Neural cell (in vitro differentiated cells): Measurements from ENCODE around the gene NRARP. TPM values are rescaled to one million over a fixed set of nuclear protein-coding genes. Genes with fewer than 3 reads are reported as not detected.

ENCODE experiments used
- polyA plus RNA-seq: library from polyadenylated mRNA; depleted of rRNA; stranded (reverse); fragments of >200 nt; gene quantifications from 2 replicates; pipeline ENCODE4 v1.2.3, GENCODE V29; 2014

The NRARP gene
- polyA plus RNA-seq, 1 donor from 2014 or later: 2.3 TPM

Other genes with a start within 250 kb of the NRARP start
- gene ENTPD2, start 248.2 kb downstream of the NRARP start, polyA plus RNA-seq: not detected in 2 replicates
- 0.22 and 0.96 TPM in 2 replicates for gene SAPCD2, start 231.7 kb downstream of the NRARP start, polyA plus RNA-seq
- 0.21 and 0.36 TPM in 2 replicates for gene UAP1L1, start 224.8 kb downstream of the NRARP start, polyA plus RNA-seq
- 72.0 and 90.9 TPM in 2 replicates for gene MAN1B1, start 215.3 kb downstream of the NRARP start, polyA plus RNA-seq
- gene DPP7, start 187.5 kb downstream of the NRARP start, polyA plus RNA-seq: 23.3 and 43.3 TPM in 2 replicates
- gene GRIN1, start 163.1 kb downstream of the NRARP start, polyA plus RNA-seq: 0.58 and 0.68 TPM in 2 replicates
- 2.2 and 3.2 TPM in 2 replicates for gene LRRC26, start 132.2 kb downstream of the NRARP start, polyA plus RNA-seq
- not detected in 2 replicates for gene TMEM210, start 130.2 kb downstream of the NRARP start, polyA plus RNA-seq
- gene ANAPC2, start 113.7 kb downstream of the NRARP start, polyA plus RNA-seq: 38.1 and 47.2 TPM in 2 replicates
- gene SSNA1, start 113.6 kb downstream of the NRARP start, polyA plus RNA-seq: 170 and 195 TPM in 2 replicates
- 8.1 TPM in 2 replicates for gene TPRN, start 101.5 kb downstream of the NRARP start, polyA plus RNA-seq
- gene TMEM203, start 96.6 kb downstream of the NRARP start, polyA plus RNA-seq: 61.1 and 66.7 TPM in 2 replicates
- gene NDOR1, start 96.6 kb downstream of the NRARP start, polyA plus RNA-seq: 8.8 and 18.2 TPM in 2 replicates
- 1.2 and 1.5 TPM in 2 replicates for gene RNF208, start 80.0 kb downstream of the NRARP start, polyA plus RNA-seq
- 1.3 and 3.3 TPM in 2 replicates for gene CYSRT1, start 77.1 kb downstream of the NRARP start, polyA plus RNA-seq
- 0.26 TPM in 1 of 2 replicates, not detected in the other for gene RNF224, start 74.8 kb downstream of the NRARP start, polyA plus RNA-seq
- gene SLC34A3, start 71.4 kb downstream of the NRARP start, polyA plus RNA-seq: 0.12 and 0.27 TPM in 2 replicates
- 60.3 and 68.8 TPM in 2 replicates for gene TUBB4B, start 61.0 kb downstream of the NRARP start, polyA plus RNA-seq
- not detected in 2 replicates for gene STPG3, start 51.0 kb downstream of the NRARP start, polyA plus RNA-seq
- gene NELFB, start 46.9 kb downstream of the NRARP start, polyA plus RNA-seq: 64.7 and 82.2 TPM in 2 replicates
- gene TOR4A, start 24.5 kb downstream of the NRARP start, polyA plus RNA-seq: 0.50 and 0.70 TPM in 2 replicates
- 32.9 and 51.3 TPM in 2 replicates for gene EXD3, start 120.9 kb upstream of the NRARP start, polyA plus RNA-seq
- gene NOXA1, start 121.1 kb upstream of the NRARP start, polyA plus RNA-seq: 1.7 and 3.4 TPM in 2 replicates
- not detected in 2 replicates for gene ENTPD8, start 139.1 kb upstream of the NRARP start, polyA plus RNA-seq
- 51.2 and 57.5 TPM in 2 replicates for gene NSMF, start 157.1 kb upstream of the NRARP start, polyA plus RNA-seq
- gene PNPLA7, start 248.1 kb upstream of the NRARP start, polyA plus RNA-seq: 0.72 and 0.84 TPM in 2 replicates
- 60.5 and 66.9 TPM in 2 replicates for gene MRPL41, start 249.6 kb upstream of the NRARP start, polyA plus RNA-seq